Activated T-cell treated with anti-CD3 and anti-CD28 coated beads, Interleukin-2, amount 50 U/mL, for 4 hours (primary cell): ENCODE measurements around the gene PAX7. TPM values are rescaled to one million over a fixed set of nuclear protein-coding genes. Genes with fewer than 3 reads are reported as not detected.

Source experiments
- ATAC-seq, 2 donors: fragments of 200-7000 bp; cut with Tn5 transposase; one replicate each; pipeline ENCODE4 v1.10.0; 2021
- DNase-seq: peaks from one replicate; pipeline ENCODE4 v3.0.0-alpha.2; 2020
- H3K27me3 Mint-ChIP-seq: one replicate; pipeline ENCODE4 v1.8.0; 2021; ENCODE audit warnings: low read depth, mixed read lengths
- H3K36me3 Mint-ChIP-seq: one replicate; pipeline ENCODE4 v1.8.0; 2022; ENCODE audit warnings: mixed read lengths; ENCODE audit not compliant: insufficient read depth
- H3K4me1 Mint-ChIP-seq: one replicate; pipeline ENCODE4 v1.8.0; 2021; ENCODE audit warnings: low read depth, mixed read lengths
- H3K4me3 Mint-ChIP-seq: one replicate; pipeline ENCODE4 v1.8.0; 2021; ENCODE audit warnings: mild to moderate bottlenecking, moderate library complexity, mixed read lengths
- H3K9me3 Mint-ChIP-seq: one replicate; pipeline ENCODE4 v1.8.0; 2021; ENCODE audit warnings: mixed read lengths
- total RNA-seq, 3 donors: library from RNA; stranded (reverse); gene quantifications; one replicate each; pipeline ENCODE4 v1.2.1, GENCODE V29; 2021

The PAX7 gene
- total RNA-seq, 3 donors from 2014 or later, result not detected

- no peak overlapping the region for H3K4me3 Mint-ChIP-seq
- no peak for ATAC-seq
- no peaks in the 10 kb centered on the region for H3K4me1 Mint-ChIP-seq
- H3K9me3 Mint-ChIP-seq, result peaks cover 9% of the 10 kb centered on the region
- peaks cover 45% of the 10 kb centered on the region for H3K27me3 Mint-ChIP-seq
- no peaks in the 10 kb centered on the region for H3K36me3 Mint-ChIP-seq
- no peak for DNase-seq
These were observed 162.1 kb downstream of the PAX7 start for GRCh38 chr1:18792747-18793146.

- Mint-ChIP-seq H3K4me1 (no peaks in the 10 kb centered on the region), H3K27me3 (peaks cover 45% of the 10 kb centered on the region), H3K36me3 (no peaks in the 10 kb centered on the region), H3K4me3 (no peak overlapping the region), H3K9me3 (peaks cover 9% of the 10 kb centered on the region)
- DNase-seq (no peak), ATAC-seq (no peak)
These were observed 162.5 kb downstream of the PAX7 start for GRCh38 chr1:18793164-18793563.

- no peaks in the 10 kb centered on the region for H3K4me1 Mint-ChIP-seq
- no peaks in the 10 kb centered on the region for H3K36me3 Mint-ChIP-seq
- no peak overlapping the region for H3K4me3 Mint-ChIP-seq
- H3K9me3 Mint-ChIP-seq, result peaks cover 9% of the 10 kb centered on the region
- DNase-seq (no peak), ATAC-seq (no peak)
- H3K27me3 Mint-ChIP-seq, result peaks cover 45% of the 10 kb centered on the region
These were observed 163.4 kb downstream of the PAX7 start for GRCh38 chr1:18794051-18794450.

DNA sequence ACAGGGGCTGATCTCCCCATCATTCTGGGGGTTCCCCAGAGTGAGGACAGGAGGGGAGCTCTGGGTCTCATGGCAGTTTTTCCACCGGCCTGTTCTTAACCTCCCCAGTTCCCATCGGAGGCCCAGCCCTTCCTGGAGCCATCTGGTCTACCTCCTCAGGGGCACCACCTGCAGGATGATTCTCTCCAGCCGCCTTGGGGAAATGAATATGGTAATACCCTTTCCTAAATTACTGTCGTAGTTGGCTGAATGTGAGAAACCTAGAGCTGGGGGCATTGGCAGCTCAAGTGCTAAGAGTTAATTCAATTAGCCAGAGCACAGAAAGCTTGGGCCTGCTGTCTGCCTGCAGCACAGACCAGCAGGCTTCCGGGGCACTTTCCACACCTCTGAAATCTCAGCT is 163.9 kb downstream of the PAX7 start:
- Mint-ChIP-seq H3K4me3 (no peak overlapping the region), H3K9me3 (peaks cover 9% of the 10 kb centered on the region), H3K27me3 (peaks cover 45% of the 10 kb centered on the region), H3K36me3 (no peaks in the 10 kb centered on the region), H3K4me1 (no peaks in the 10 kb centered on the region)
- no peak for DNase-seq
- no peak for ATAC-seq

- H3K27me3 Mint-ChIP-seq, result peaks cover 41% of the 10 kb centered on the region
- no peak for ATAC-seq
These were observed 164.5 kb downstream of the PAX7 start for GRCh38 chr1:18795002-18795689.

GRCh38 chr1:18796950-18797349 is 166.3 kb downstream of the PAX7 start:
- DNase-seq, result no peak
- no peak for ATAC-seq

More at GRCh38 chr1:18795002-18795689, 164.5 kb downstream of the PAX7 start:
- no peaks in the 10 kb centered on the region for H3K36me3 Mint-ChIP-seq
- no peaks in the 10 kb centered on the region for H3K4me1 Mint-ChIP-seq
- no peak for DNase-seq
- no peak overlapping the region for H3K4me3 Mint-ChIP-seq
- peaks cover 9% of the 10 kb centered on the region for H3K9me3 Mint-ChIP-seq

More at GRCh38 chr1:18796950-18797349, 166.3 kb downstream of the PAX7 start:
- no peaks in the 10 kb centered on the region for H3K4me1 Mint-ChIP-seq
- H3K4me3 Mint-ChIP-seq, result no peak overlapping the region
- H3K27me3 Mint-ChIP-seq, result peaks cover 31% of the 10 kb centered on the region
- no peaks in the 10 kb centered on the region for H3K36me3 Mint-ChIP-seq
- peaks cover 8% of the 10 kb centered on the region for H3K9me3 Mint-ChIP-seq

Other genes with a start within 250 kb of the PAX7 start
- gene KLHDC7A, start 149.9 kb upstream of the PAX7 start, total RNA-seq, result not detected
- gene TAS1R2, start 228.8 kb downstream of the PAX7 start, total RNA-seq, result not detected